SU-DHL-6 (cell line): ENCODE measurements around the gene ITPR1.

ENCODE experiments used
- CTCF ChIP-seq: fragments of 200-600 bp; sonication (generic); IDR thresholded peaks from one replicate; pipeline ENCODE4 v1.5.1; 2017; ENCODE audit warnings: antibody characterized with exemption, mild to moderate bottlenecking, low read length, moderate library complexity; ENCODE audit not compliant: insufficient read depth, poor library complexity, severe bottlenecking
- EZH2phosphoT487 ChIP-seq: fragments of 200-600 bp; sonication (generic), shearing (Covaris generic); conservative IDR thresholded peaks from 2 replicates; pipeline ENCODE4 v1.6.1; 2018; ENCODE audit warnings: mild to moderate bottlenecking, antibody characterized with exemption, low read length, moderate library complexity, mixed read lengths

GRCh38 chr3:4799266-4800256 lies 306.4 kb downstream of the ITPR1 start:
- TF ChIP-seq CTCF: no peak
- TF ChIP-seq EZH2phosphoT487: no peak
